WTC11 (cell line): ENCODE measurements around the gene GFRAL.

Source experiments
- CTCF ChIP-seq: fragments of 200-600 bp; IDR thresholded peaks from 2 replicates; pipeline ENCODE4 v1.8.0; 2022; ENCODE audit warnings: antibody characterized with exemption
- E2F4 ChIP-seq: sonication (generic); formaldehyde crosslinking; IDR thresholded peaks from 2 replicates; pipeline ENCODE4 v1.8.1; 2022; ENCODE audit warnings: low read depth, mild to moderate bottlenecking, moderate library complexity, missing genetic modification reagents, borderline replicate concordance
- KAT7 ChIP-seq: sonication (generic); formaldehyde crosslinking; IDR thresholded peaks from 2 replicates; pipeline ENCODE4 v1.8.1; 2023; ENCODE audit warnings: missing genetic modification reagents, mild to moderate bottlenecking, borderline replicate concordance
- SMAD3 ChIP-seq: sonication (generic); formaldehyde crosslinking; IDR thresholded peaks from 2 replicates; pipeline ENCODE4 v1.8.0; 2022; ENCODE audit warnings: missing genetic modification reagents, mild to moderate bottlenecking, borderline replicate concordance
- ZNF138 ChIP-seq: sonication (generic); formaldehyde crosslinking; conservative IDR thresholded peaks from 2 replicates; pipeline ENCODE4 v1.8.1; 2022; ENCODE audit warnings: mild to moderate bottlenecking, moderate library complexity, missing genetic modification reagents
- ZNF423 ChIP-seq: fragments of 250-450 bp; sonication (Bioruptor Pico); IDR thresholded peaks from 2 replicates; pipeline ENCODE4 v2.1.2; 2022; ENCODE audit warnings: mild to moderate bottlenecking, moderate library complexity

GRCh38 chr6:55433446-55434130, 106.3 kb downstream of the GFRAL start:
- TF ChIP-seq CTCF: no peak
- TF ChIP-seq SMAD3: no peak
- TF ChIP-seq ZNF138: no peak
- TF ChIP-seq ZNF423 (CRISPR knock-in tag): no peak
- TF ChIP-seq KAT7: no peak
- no peak for TF ChIP-seq E2F4
